HepG2 (cell line): ENCODE measurements around the gene NME7. TPM values are rescaled to one million over a fixed set of nuclear protein-coding genes. Genes with fewer than 3 reads are reported as not detected.

ENCODE experiments used
- ARID5B ChIP-seq: IDR thresholded peaks from 2 replicates; pipeline ENCODE4 v1.4.0; 2020; ENCODE audit warnings: mild to moderate bottlenecking, missing genetic modification reagents
- KLF13 ChIP-seq: sonication (generic); formaldehyde crosslinking; IDR thresholded peaks from 2 replicates; pipeline ENCODE4 v1.4.0; 2020; ENCODE audit warnings: mild to moderate bottlenecking, missing genetic modification reagents
- ZBED4 ChIP-seq: sonication (generic); formaldehyde crosslinking; IDR thresholded peaks from 2 replicates; pipeline ENCODE4 v1.4.0; 2020; ENCODE audit warnings: missing genetic modification reagents, borderline replicate concordance
- ZNF652 ChIP-seq: IDR thresholded peaks from 2 replicates; pipeline ENCODE4 v1.6.1; 2016; ENCODE audit warnings: low read depth, borderline replicate concordance
- polyA plus RNA-seq, 8 experiments: library from polyadenylated mRNA; depleted of rRNA in 3 of 8; stranded (reverse) in 7 of 8; unstranded in 1 of 8; fragments of >200 nt; fragmentation: Illumina TruSeq in 4 of 8; extraction: Trizol in 4 of 8; gene quantifications; 2 replicates each; pipeline versions ENCODE4 v1.2.1 to v1.2.3, GENCODE V29; 2011 to 2016; ENCODE audit warnings: low read depth in 4 of 8, missing spikeins in 1 of 8, mixed read lengths in 1 of 8; ENCODE audit not compliant: insufficient read depth in 1 of 8
- total RNA-seq, 5 experiments: library from RNA; depleted of rRNA; stranded (reverse); fragments of >200 nt; fragmentation: Illumina TruSeq; extraction: Trizol; gene quantifications; 2 replicates each; pipeline ENCODE4 v1.2.3, GENCODE V29; 2016; ENCODE audit warnings: low read depth in 1 of 5
- TF ChIP-seq, protein P1 (sequence below): sonication (generic); formaldehyde crosslinking; IDR thresholded peaks from 2 replicates; pipeline ENCODE4 v1.5.0; 2020; ENCODE audit warnings: missing genetic modification reagents

The NME7 gene
- total and polyA plus RNA-seq, 2 of the 13 experiments (the other 11 are each of a cell fraction or from before 2014, with no cell fraction given), result 9.4 to 22.5 TPM

DNA sequence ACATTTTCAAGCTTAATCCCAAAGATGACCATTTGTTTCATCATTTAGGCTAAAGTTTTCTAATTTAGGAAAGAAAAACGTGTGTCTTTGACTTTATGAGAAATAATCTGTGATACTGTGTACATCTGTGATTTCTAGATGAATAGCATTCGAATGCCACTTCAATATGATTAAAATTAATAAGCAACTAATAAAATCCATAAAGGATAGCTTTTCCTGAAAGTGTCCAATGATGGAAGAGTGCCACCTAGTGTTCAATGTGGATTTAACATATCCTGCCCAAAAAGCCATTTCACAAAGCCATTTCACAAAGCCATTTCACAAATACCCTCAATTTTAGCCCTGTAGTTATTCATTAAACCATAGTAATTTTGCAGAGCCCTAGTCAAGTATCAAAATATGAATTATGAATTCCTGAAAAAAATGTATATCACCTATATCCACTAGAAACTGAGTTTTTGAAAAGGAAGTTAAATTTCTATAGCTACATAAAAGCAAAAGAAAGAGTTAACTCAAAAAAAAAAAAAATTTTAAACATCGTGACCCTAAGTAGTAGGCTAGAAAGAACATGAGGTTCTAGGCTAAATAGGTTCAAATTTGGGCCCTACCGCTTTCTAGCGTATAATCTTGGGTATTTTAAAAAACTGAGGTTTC is 19.1 kb downstream of the NME7 start (continued):
- TF ChIP-seq, protein P1, sequence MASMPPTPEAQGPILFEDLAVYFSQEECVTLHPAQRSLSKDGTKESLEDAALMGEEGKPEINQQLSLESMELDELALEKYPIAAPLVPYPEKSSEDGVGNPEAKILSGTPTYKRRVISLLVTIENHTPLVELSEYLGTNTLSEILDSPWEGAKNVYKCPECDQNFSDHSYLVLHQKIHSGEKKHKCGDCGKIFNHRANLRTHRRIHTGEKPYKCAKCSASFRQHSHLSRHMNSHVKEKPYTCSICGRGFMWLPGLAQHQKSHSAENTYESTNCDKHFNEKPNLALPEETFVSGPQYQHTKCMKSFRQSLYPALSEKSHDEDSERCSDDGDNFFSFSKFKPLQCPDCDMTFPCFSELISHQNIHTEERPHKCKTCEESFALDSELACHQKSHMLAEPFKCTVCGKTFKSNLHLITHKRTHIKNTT (CRISPR knock-in tag), result no peak
- TF ChIP-seq KLF13 (no peak), ARID5B (CRISPR knock-in tag) (0 out of 2 replicates have a peak, but pooled peaks have one; percentile 25), ZNF652 (peak; percentile 20; the same call in 1 of the 2 replicates), ZBED4 (CRISPR knock-in tag) (no peak)
